Stomach (tissue), 9 donors: ENCODE data around the gene SLC7A5. TPM values are rescaled to one million over a fixed set of nuclear protein-coding genes. Genes with fewer than 3 reads are reported as not detected.
A peak's percentile ranks its signal among the peaks of the same experiment; 100 is the strongest.

Experiments used
- DNase-seq, 2 donors: peaks; one replicate each; pipeline versions ENCODE4 v3.0.0 to v3.0.0-alpha.2; 2013 to 2019
- H3K27ac ChIP-seq, 5 donors: fragments of 200-600 bp in 4 of 5; sonication (generic) in 4 of 5; one replicate each; pipeline ENCODE4 v1.5.1; 2013 to 2019; ENCODE audit warnings: mild to moderate bottlenecking in 1 of 5, moderate library complexity in 1 of 5
- H3K27me3 ChIP-seq, 3 donors: fragments of 200-600 bp; sonication (generic); one replicate each; pipeline ENCODE4 v1.5.1; 2017 to 2019; ENCODE audit warnings: mixed run types in 1 of 3
- H3K36me3 ChIP-seq, 4 donors: fragments of 200-600 bp; sonication (generic); 1 replicate in 3 of 4; 2 replicates in 1 of 4; pipeline ENCODE4 v1.5.1; 2016 to 2019
- H3K4me1 ChIP-seq, 4 donors: fragments of 200-600 bp; sonication (generic); one replicate each; pipeline ENCODE4 v1.5.1; 2016 to 2019
- H3K4me3 ChIP-seq, 4 donors: fragments of 200-600 bp; sonication (generic) in 3 of 4; one replicate each; pipeline ENCODE4 v1.5.1; 2016 to 2019; ENCODE audit warnings: mild to moderate bottlenecking in 1 of 4
- H3K9me3 ChIP-seq, 4 donors: fragments of 200-600 bp; sonication (generic); one replicate each; pipeline ENCODE4 v1.5.1; 2016 to 2019
- EP300 ChIP-seq: sonication (generic); formaldehyde crosslinking; IDR thresholded peaks from one replicate; pipeline ENCODE4 v1.6.1; 2017; ENCODE audit warnings: antibody characterized with exemption
- POLR2A ChIP-seq, 4 donors: fragments of 450-650 bp; IDR thresholded peaks; one replicate each; pipeline ENCODE4 v1.6.1; 2016; ENCODE audit warnings: antibody characterized with exemption in 4 of 4, control low read depth in 2 of 4, mild to moderate bottlenecking in 1 of 4, moderate library complexity in 1 of 4
- POLR2AphosphoS5 ChIP-seq, 3 donors: sonication (generic); formaldehyde crosslinking; IDR thresholded peaks; one replicate each; pipeline ENCODE4 v1.6.1; 2016; ENCODE audit warnings: antibody characterized with exemption in 3 of 3
- WGBS, 5 donors: extraction: QIAGEN DNeasy Blood & Tissue Kit in 3 of 5; methylation state at CpG; one replicate each; pipeline versions ENCODE4 v1.1.5 to v1.1.7; 2013 to 2018; 5-methylcytosine and 5-hydroxymethylcytosine counted together
- intact Hi-C: fragments of 100-400 bp; cut with DNase I; formaldehyde crosslinking; loops from one replicate; pipeline ENCODE4 v1.15.1; 2023; ENCODE audit warnings: low total_unique reads
- polyA plus RNA-seq, 3 donors: library from polyadenylated mRNA; stranded (reverse); fragments of 200-250 nt; gene quantifications; one replicate each; pipeline ENCODE4 v1.2.3, GENCODE V29; 2013
- total RNA-seq, 5 donors: library from RNA; depleted of rRNA; stranded (reverse); fragments of >200 nt; gene quantifications; one replicate each; pipeline versions ENCODE4 v1.1.0 to v1.2.3, GENCODE V29; 2014 to 2016
- TF ChIP-seq, protein P1 (sequence below), 7 experiments: fragments of 450-650 bp in 4 of 7; fragments of 200-600 bp in 3 of 7; sonication (generic) in 3 of 7; IDR thresholded peaks; one replicate each; pipeline ENCODE4 v1.5.1; 2016 to 2019; ENCODE audit warnings: antibody characterized with exemption in 7 of 7, control low read depth in 2 of 7, mild to moderate bottlenecking in 1 of 7
- donor health status: healthy with polysubstance abuse.
- donor health status: Bipolar disorder and iron deficiency.
- donor health status: healthy.

Gene SLC7A5
- total and polyA plus RNA-seq, 8 donors, result 1.4 to 74.8 (median 10.0) TPM

DNA sequence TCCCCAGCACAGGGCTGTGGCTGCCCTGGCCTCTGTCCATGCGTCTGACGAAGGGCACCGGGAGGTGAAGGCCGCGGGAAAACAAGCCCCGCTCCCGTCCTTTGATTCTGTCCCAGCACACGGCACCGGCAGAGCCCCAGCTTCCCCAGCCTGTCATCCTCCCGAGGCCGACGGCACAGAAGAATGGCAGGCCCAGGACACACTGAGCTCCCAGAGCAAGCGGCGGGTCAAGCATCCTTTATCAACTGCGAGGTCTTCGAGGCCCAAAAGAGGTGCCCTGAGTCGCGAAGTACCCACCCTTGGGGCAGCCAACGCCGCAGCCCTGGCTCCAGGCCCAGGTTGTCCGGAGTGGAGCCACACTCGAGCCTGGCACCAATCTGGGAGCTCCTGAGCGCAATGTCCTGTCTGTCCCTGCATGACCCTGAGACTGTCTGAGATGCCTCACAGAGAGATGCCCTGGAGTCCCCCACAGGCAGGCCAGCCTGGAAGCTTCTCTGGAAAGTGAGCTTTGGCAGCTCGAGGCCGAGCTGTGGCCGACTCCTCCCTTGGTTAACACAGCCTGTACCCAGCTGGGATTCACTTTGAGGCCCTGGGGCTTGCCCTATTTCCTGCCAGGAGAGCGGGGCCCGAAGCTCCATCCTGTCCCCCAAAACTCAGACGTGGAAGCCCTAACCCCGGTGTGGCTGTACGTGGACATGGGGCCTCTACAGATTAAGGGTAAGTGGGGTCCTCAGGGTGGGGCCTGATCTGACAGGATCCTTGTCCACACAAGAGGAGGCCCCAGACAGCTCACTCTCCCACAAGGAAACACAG is 23.3 kb downstream of the SLC7A5 start:
- TF ChIP-seq POLR2AphosphoS5 (IDR thresholded peaks at IDR 0.05) (no peak), POLR2A (IDR thresholded peaks at IDR 0.05) (no peak), EP300 (no peak)
- TF ChIP-seq, protein P1, sequence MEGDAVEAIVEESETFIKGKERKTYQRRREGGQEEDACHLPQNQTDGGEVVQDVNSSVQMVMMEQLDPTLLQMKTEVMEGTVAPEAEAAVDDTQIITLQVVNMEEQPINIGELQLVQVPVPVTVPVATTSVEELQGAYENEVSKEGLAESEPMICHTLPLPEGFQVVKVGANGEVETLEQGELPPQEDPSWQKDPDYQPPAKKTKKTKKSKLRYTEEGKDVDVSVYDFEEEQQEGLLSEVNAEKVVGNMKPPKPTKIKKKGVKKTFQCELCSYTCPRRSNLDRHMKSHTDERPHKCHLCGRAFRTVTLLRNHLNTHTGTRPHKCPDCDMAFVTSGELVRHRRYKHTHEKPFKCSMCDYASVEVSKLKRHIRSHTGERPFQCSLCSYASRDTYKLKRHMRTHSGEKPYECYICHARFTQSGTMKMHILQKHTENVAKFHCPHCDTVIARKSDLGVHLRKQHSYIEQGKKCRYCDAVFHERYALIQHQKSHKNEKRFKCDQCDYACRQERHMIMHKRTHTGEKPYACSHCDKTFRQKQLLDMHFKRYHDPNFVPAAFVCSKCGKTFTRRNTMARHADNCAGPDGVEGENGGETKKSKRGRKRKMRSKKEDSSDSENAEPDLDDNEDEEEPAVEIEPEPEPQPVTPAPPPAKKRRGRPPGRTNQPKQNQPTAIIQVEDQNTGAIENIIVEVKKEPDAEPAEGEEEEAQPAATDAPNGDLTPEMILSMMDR (IDR thresholded peaks at IDR 0.05), result no peak
- Histone ChIP-seq H3K36me3 (peaks cover 5 to 54% (median 11%) of the 10 kb centered on the region in 4 donors), H3K4me1 (peaks cover 51 to 96% (median 73%) of the 10 kb centered on the region in 4 donors), H3K9me3 (no peaks in the 10 kb centered on the region), H3K27me3 (no peaks in the 10 kb centered on the region), H3K4me3 (no peak overlapping the region), H3K27ac (peak overlapping the region; percentile 64 to 91 (median 87))
- intact Hi-C loops, result no loop called here
- DNase-seq, result no peak
- 41 to 62% (median 60%) methylated on average over 23 to 31 of the region's 31 CpGs for WGBS, 5 donors

DNA sequence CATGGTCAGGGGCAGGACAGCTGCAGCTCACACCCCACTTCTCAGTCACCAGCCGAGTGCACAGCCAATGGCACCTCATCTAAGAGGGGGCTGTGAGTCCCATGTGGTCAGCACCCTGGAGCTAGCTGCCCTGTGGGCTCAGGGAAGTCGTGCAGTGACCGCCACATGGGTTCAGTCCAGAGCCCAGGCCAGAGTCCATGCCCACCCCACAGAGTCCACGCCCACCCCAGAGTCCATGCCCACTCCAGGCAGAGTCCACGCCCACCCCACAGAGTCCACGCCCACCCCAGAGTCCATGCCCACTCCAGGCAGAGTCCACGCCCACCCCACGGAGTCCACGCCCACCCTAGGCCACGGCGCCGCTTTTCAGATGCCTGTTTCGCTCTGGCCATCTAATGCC is 24.1 kb downstream of the SLC7A5 start:
- no peaks in the 10 kb centered on the region for H3K9me3 ChIP-seq
- TF ChIP-seq POLR2AphosphoS5 (IDR thresholded peaks at IDR 0.05) (no peak), EP300 (no peak), POLR2A (IDR thresholded peaks at IDR 0.05) (no peak)
- TF ChIP-seq, protein P1 (IDR thresholded peaks at IDR 0.05), result no peak
- H3K4me1 ChIP-seq, result peaks cover 44 to 98% (median 70%) of the 10 kb centered on the region in 4 donors
- WGBS, 5 donors, result 75 to 92% (median 81%) methylated on average over 4 to 13 of the region's 13 CpGs
- H3K36me3 ChIP-seq, result peaks cover 0 to 54% (median 8%) of the 10 kb centered on the region in 4 donors
- peak overlapping the region in 3 of 5 donors; percentile 87 to 91 (median 89) for H3K27ac ChIP-seq
- intact Hi-C loops, result no loop called here
- H3K27me3 ChIP-seq, result no peaks in the 10 kb centered on the region
- no peak for DNase-seq
- no peak overlapping the region for H3K4me3 ChIP-seq

DNA sequence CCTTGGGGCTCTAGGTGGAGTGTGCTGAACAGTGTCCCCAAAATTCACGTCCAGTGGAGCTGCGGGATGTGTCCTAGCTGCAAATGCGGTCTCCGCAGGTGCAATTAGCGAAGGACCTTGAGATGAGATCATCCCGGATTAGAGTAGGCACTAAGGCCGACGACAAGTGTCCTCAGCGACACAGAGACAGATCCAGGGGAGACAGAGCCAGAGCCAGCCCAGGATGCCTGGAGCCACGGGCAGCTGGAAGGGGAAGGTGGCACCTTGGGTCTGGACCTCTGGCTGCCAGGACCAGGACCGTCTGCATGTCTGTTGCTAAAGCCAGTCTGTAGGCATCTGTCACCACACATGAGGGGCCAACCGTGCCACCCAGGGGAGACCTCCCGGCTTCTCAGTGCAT is 24.5 kb downstream of the SLC7A5 start:
- Histone ChIP-seq H3K4me1 (peaks cover 40 to 98% (median 70%) of the 10 kb centered on the region in 4 donors), H3K9me3 (no peaks in the 10 kb centered on the region), H3K4me3 (no peak overlapping the region), H3K36me3 (peaks cover 2 to 56% (median 11%) of the 10 kb centered on the region in 4 donors), H3K27me3 (no peaks in the 10 kb centered on the region), H3K27ac (peak overlapping the region in 3 of 5 donors; percentile 26 to 89 (median 87))
- 75 to 93% (median 88%) methylated on average over 9 to 13 of the region's 13 CpGs for WGBS, 5 donors
- no peak for DNase-seq
- intact Hi-C loops, result no loop called here
- TF ChIP-seq POLR2AphosphoS5 (IDR thresholded peaks at IDR 0.05) (no peak), EP300 (no peak), POLR2A (IDR thresholded peaks at IDR 0.05) (no peak)
- TF ChIP-seq, protein P1 (IDR thresholded peaks at IDR 0.05), result no peak

DNA sequence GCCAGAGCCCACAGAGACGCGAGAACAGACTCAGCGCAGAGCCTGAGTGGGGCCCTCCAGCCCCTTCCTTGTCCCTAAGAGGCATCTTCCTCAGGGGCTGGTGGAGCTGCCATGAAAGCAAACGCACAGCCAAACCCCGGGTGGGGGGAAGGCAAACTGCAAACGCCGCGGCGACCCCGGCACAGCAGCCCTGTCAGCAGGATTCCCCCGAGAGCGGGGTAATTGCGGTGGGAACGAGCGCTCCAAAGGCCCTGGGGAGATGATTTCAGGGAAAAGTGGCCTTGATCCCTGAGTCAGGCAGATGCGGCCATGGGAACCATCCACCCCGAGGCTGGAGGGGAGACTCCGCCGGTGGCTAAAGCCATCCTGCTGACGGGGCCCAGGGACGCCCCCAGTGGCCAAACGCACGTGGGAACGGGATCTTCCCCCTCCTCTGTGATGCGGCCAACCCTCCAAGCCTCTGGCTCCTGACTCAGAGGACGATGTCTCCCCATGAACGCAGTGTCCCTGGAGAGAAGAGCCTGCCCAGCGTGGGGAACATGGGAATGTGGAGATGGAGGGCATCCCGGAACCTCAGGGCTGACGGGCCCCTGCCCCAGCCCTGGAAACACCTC is 25.1 kb downstream of the SLC7A5 start:
- H3K4me1 ChIP-seq, result peaks cover 38 to 98% (median 70%) of the 10 kb centered on the region in 4 donors

More for the DNA sequence above, 25.1 kb downstream of the SLC7A5 start:
- TF ChIP-seq, protein P1 (IDR thresholded peaks at IDR 0.05), result no peak
- TF ChIP-seq POLR2AphosphoS5 (IDR thresholded peaks at IDR 0.05) (no peak), EP300 (no peak), POLR2A (IDR thresholded peaks at IDR 0.05) (no peak)
- DNase-seq, result no peak
- intact Hi-C loops, result no loop called here
- Histone ChIP-seq H3K27ac (peak overlapping the region in 3 of 5 donors; percentile 26 to 89 (median 87)), H3K4me3 (no peak overlapping the region), H3K27me3 (no peaks in the 10 kb centered on the region), H3K9me3 (no peaks in the 10 kb centered on the region), H3K36me3 (peaks cover 8 to 62% (median 17%) of the 10 kb centered on the region in 4 donors)
- WGBS, 5 donors, result 72 to 82% (median 74%) methylated on average over 25 to 30 of the region's 30 CpGs
